Lung (tissue), 12 donors: ENCODE measurements around the gene HOMEZ. TPM values are rescaled to one million over a fixed set of nuclear protein-coding genes. Genes with fewer than 3 reads are reported as not detected.
A peak's percentile ranks its signal among the peaks of the same experiment; 100 is the strongest.

ENCODE experiments used
- ATAC-seq: fragments of 200-7000 bp; cut with Tn5 transposase; one replicate; pipeline ENCODE4 v1.9.1; 2020; ENCODE audit warnings: moderate number of reproducible peaks; ENCODE audit not compliant: insufficient read depth, low FRiP score
- DNase-seq, 3 donors: peaks; one replicate each; pipeline ENCODE4 v3.0.0-alpha.2; 2013 to 2017
- H3K27ac ChIP-seq, 2 donors: one replicate each; pipeline ENCODE4 v1.5.1; 2013; ENCODE audit warnings: mild to moderate bottlenecking in 2 of 2, moderate library complexity in 2 of 2, control low read depth in 1 of 2, inconsistent platforms in 1 of 2, low read depth in 1 of 2, low read length in 1 of 2
- H3K27me3 ChIP-seq, 3 donors: one replicate each; pipeline ENCODE4 v1.5.1; 2013; ENCODE audit warnings: low read length in 2 of 3; ENCODE audit not compliant: control insufficient read depth in 3 of 3, insufficient read depth in 3 of 3
- H3K36me3 ChIP-seq, 4 donors: one replicate each; pipeline ENCODE4 v1.5.1; 2013; ENCODE audit warnings: low read length in 4 of 4, mild to moderate bottlenecking in 1 of 4, moderate library complexity in 1 of 4; ENCODE audit not compliant: control insufficient read depth in 4 of 4, insufficient read depth in 4 of 4
- H3K4me1 ChIP-seq, 5 donors: one replicate each; pipeline ENCODE4 v1.5.1; 2013; ENCODE audit warnings: low read length in 5 of 5, mild to moderate bottlenecking in 2 of 5, moderate library complexity in 1 of 5; ENCODE audit not compliant: control insufficient read depth in 5 of 5, insufficient read depth in 5 of 5
- H3K4me3 ChIP-seq: one replicate; pipeline ENCODE4 v1.5.1; 2013; ENCODE audit warnings: mild to moderate bottlenecking, control low read depth, moderate library complexity
- H3K9ac ChIP-seq, 2 donors: one replicate each; pipeline ENCODE4 v1.5.1; 2013; ENCODE audit warnings: low read length in 2 of 2, control low read depth in 1 of 2; ENCODE audit not compliant: insufficient read depth in 1 of 2
- H3K9me3 ChIP-seq, 4 donors: one replicate each; pipeline ENCODE4 v1.5.1; 2013; ENCODE audit warnings: low read length in 3 of 4, mild to moderate bottlenecking in 1 of 4, moderate library complexity in 1 of 4; ENCODE audit not compliant: control insufficient read depth in 4 of 4, insufficient read depth in 3 of 4
- CTCF ChIP-seq: IDR thresholded peaks from 2 replicates; pipeline ENCODE4 v1.5.1; 2012; ENCODE audit warnings: mild to moderate bottlenecking; ENCODE audit errors: control extremely low read depth, extremely low read depth
- WGBS, 2 donors: extraction: QIAGEN DNeasy Blood & Tissue Kit; methylation state at CpG; one replicate each; pipeline ENCODE4 v1.1.7; 2013; 5-methylcytosine and 5-hydroxymethylcytosine counted together
- polyA plus RNA-seq, 2 donors: library from polyadenylated mRNA; stranded (reverse); fragments of 200-250 nt; gene quantifications; one replicate each; pipeline ENCODE4 v1.2.1, GENCODE V29; 2013
- total RNA-seq, 2 donors: library from RNA; depleted of rRNA in 1 of 2; stranded (reverse); fragments of >200 nt in 1 of 2; gene quantifications; one replicate each; pipeline ENCODE4 v1.2.1, GENCODE V29; 2014 to 2021
- donor health status: control.
- donor health status: control.
- donor health status: Bipolar disorder and iron deficiency.
- donor health status: healthy.
- donor health status: DM: yes; HTN: yes; CAD: no.

HOMEZ gene
- total and polyA plus RNA-seq, 4 donors: 6.1 to 13.4 (median 8.4) TPM

GRCh38 chr14:23307146-23307530, 21.2 kb upstream of the HOMEZ start:
- peaks cover 0 to 31% (median 18%) of the 10 kb centered on the region in 4 donors for H3K36me3 ChIP-seq
- H3K9me3 ChIP-seq: no peaks in the 10 kb centered on the region
- peaks cover 0 to 21% (median 12%) of the 10 kb centered on the region in 5 donors for H3K4me1 ChIP-seq
- H3K9ac ChIP-seq: peak overlapping the region; percentile 60 to 86
- H3K27ac ChIP-seq: peak overlapping the region; percentile 74 to 96
- DNase-seq (no peak), ATAC-seq (no peak)
- TF ChIP-seq CTCF: no peak
- H3K27me3 ChIP-seq: no peaks in the 10 kb centered on the region
- H3K4me3 ChIP-seq: peak overlapping the region; percentile 85
- 10 to 23% methylated on average over 5 of the region's 5 CpGs for WGBS, 2 donors

GRCh38 chr14:23306412-23307145, 20.6 kb upstream of the HOMEZ start, which contains the start of gene BCL2L2:
Gene BCL2L2 (plus strand): TSS chr14:23306833. CDS start chr14:23307768, 935 bp downstream.
- ATAC-seq: peak; percentile 63
- H3K4me3 ChIP-seq: peak within 1 kb of the TSS; percentile 85
- 1 to 3% methylated on average over 24 of the region's 24 CpGs for WGBS, 2 donors
- H3K4me1 ChIP-seq: peaks cover 0 to 21% (median 12%) of the 10 kb centered on the region in 5 donors
- H3K27ac ChIP-seq: peak within 1 kb of the TSS; percentile 74 to 96
- TF ChIP-seq CTCF: no peak
- peak within 1 kb of the TSS; percentile 60 to 90 for H3K9ac ChIP-seq
- no peaks in the 10 kb centered on the region for H3K27me3 ChIP-seq
- H3K36me3 ChIP-seq: peaks cover 0 to 27% (median 18%) of the 10 kb centered on the region in 4 donors
- H3K9me3 ChIP-seq: no peaks in the 10 kb centered on the region
- DNase-seq: peak; percentile 94 to 96 (median 95)

GRCh38 chr14:23302290-23303225, 16.6 kb upstream of the HOMEZ start, which contains the start of gene PPP1R3E:
Gene PPP1R3E (minus strand): TSS chr14:23302859. CDS start chr14:23302576, 283 bp downstream.
- DNase-seq: peak; percentile 60 to 63 (median 60)
- 2% methylated on average over 68 to 81 of the region's 81 CpGs for WGBS, 2 donors

More at GRCh38 chr14:23302290-23303225, 16.6 kb upstream of the HOMEZ start, which contains the start of gene PPP1R3E:
- Histone ChIP-seq H3K27me3 (no peaks in the 10 kb centered on the region), H3K27ac (peak within 1 kb of the TSS; percentile 97 to 98), H3K4me1 (peaks cover 2 to 26% (median 10%) of the 10 kb centered on the region in 5 donors), H3K9me3 (no peaks in the 10 kb centered on the region), H3K9ac (peak within 1 kb of the TSS; percentile 12 to 86), H3K36me3 (peaks cover 0 to 6% (median 4%) of the 10 kb centered on the region in 4 donors), H3K4me3 (peak within 1 kb of the TSS; percentile 58)
- ATAC-seq: peak; percentile 36
- no peak for TF ChIP-seq CTCF
